Panc1 (cell line): Measurements from ENCODE around the gene IFT172.

ENCODE experiments used
- CTCF ChIP-seq: fragments of 450-650 bp; IDR thresholded peaks from 2 replicates; pipeline ENCODE4 v1.5.1; 2017; ENCODE audit warnings: mild to moderate bottlenecking
- REST ChIP-seq, 2 experiments: IDR thresholded peaks; 2 replicates each; pipeline ENCODE4 v1.6.1; 2011 to 2012; ENCODE audit warnings: low read depth in 2 of 2, control low read depth in 1 of 2, low read length in 1 of 2, mild to moderate bottlenecking in 1 of 2, moderate library complexity in 1 of 2; ENCODE audit not compliant: insufficient read depth in 1 of 2

- no peak for TF ChIP-seq CTCF
- TF ChIP-seq REST (IDR thresholded peaks at IDR 0.05; ENCODE audit: insufficient read depth in 1 of 2, low read depth in 2 of 2, low read length in 1 of 2) = no peak
Measured at GRCh38 chr2:27498975-27499374, 9.4 kb upstream of the IFT172 start.
